A204.1 (cell line): ENCODE measurements around the gene CACNA1D.
"Not testable (repeated sequence)": the region's sequence is repeated elsewhere in the genome, so short reads cannot be mapped to it uniquely, and the experiment has no call there.

Experiments
- FAIRE-seq: peaks from 2 replicates; lab custom pipeline; 2012; peaks lifted over from hg19 to GRCh38; lab: Jason Lieb, UNC

Gene CACNA1D

DNA sequence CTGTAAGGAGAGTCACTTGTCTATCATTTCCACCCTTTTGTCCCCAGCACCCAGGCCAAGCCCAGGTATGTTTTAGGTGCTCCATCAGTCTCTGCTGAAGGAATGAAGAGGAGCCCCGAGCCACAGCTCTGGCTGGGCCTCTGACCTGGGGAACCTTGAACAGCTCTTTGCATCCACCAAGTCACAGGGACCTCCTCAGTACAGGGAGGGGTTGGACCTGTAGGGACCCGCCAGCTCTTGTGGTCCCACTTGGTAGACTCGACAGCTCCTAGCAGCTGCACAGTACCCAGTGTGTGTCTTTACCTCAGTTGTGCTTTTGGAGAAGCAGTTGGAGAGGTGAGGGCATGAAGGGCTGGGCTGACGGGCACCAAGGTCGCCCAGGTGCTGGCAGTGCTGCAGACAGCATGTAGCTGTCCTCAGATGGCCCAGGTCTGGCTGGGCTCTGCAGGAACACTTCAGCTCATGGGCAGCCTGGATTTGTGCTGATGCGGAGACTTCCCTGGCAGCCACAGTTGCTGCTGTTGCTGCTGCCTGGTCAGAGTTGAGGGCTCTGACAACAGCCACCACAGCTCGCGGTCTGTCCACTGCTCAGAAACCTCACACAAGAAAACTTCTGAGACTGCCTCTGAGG lies 123.6 kb downstream of the CACNA1D start:
- no peak for FAIRE-seq

DNA sequence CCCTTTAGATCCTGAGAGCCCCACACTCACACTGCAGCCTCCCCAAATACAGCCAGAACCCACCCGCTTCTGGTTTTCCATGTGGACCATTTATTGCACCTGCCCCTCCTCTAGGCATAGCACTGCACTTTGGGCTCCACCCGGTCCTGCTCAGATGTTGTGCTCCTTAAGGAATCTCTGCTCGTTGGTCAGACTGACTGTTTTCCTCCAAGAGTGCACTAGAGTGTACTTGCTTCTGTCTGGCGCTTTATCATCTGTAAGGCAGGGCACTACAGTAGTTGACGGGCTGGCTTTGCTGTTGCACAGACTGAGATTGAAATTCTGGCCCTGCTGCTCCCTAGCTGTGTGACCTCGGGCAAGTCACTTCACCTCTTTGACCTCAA lies 124.1 kb downstream of the CACNA1D start:
- FAIRE-seq, result no peak

DNA sequence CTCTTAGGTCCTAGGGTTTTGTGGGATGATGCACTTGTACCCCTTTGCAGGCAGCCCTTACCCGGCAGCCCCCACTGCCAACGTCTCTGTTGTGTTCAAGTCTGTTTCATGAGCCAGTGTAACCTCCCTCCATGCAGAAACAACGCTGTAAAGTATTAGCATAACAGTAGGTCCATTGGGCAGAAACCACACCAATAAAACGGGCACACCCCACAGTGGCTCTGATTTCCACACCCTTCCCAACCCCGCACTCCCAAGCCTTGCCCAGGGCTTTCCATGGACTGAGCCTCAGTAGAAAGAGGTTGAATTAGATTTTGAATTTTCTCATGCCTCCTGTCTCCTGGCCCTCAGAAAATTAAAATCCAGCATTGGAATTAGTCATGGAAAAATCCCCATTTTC lies 124.5 kb downstream of the CACNA1D start:
- no peak for FAIRE-seq

DNA sequence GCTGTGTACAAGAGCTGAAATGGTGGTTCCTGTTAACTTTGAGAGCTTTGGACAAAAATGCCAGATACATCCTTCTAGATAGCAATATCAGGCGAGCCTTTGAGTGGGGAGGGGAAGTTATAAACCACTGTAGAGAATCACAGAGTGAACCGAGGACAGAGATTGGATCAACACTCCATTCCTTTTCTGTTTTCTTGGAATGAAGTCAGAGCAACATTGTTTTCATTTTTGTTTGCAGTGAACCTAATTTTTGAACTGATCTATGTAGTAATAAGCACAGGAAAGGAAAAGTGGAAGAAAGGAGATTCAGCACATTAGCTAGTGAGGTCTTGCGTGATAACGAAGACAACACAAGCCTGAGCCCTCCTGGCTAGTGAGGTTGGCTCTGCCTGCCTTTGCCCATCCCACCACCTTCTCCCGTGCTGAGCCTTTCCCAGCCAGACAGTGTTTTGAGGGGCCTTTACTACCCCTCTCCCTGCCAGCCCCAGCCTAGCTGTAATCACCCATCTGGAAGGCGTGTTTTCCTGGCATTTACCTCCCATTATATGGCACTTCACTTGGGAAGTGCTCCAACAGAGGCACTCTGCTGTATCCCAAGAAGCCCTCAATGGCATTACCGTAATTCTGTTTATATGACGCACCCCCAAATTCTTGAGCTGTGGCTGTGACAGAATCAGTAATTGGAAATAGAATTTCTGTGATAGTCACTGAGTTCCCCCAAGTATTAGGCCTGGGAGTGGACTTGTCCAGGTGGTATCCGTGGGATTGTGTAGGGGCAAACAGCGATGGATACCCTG lies 129.8 kb downstream of the CACNA1D start:
- no peak for FAIRE-seq

DNA sequence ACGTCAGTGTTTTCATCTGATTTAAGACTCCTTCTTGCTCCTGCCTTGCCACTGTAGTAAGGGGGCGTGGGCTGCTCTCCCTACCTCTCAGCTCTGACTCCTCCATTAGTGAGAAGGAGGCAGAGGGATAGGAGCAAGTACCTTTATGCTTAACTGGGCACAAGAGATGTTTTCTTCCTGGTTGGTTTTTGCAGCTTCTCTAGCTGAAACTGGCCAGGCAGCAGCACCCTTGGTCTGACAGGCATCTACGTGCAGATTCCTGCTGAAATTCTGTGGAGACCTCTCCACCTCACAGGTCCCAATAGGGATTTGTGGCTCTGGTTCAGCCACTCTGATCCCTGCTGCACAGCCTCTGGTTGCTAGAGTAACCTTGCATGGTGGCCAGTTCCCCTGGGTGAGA lies 132.5 kb downstream of the CACNA1D start:
- no peak for FAIRE-seq

DNA sequence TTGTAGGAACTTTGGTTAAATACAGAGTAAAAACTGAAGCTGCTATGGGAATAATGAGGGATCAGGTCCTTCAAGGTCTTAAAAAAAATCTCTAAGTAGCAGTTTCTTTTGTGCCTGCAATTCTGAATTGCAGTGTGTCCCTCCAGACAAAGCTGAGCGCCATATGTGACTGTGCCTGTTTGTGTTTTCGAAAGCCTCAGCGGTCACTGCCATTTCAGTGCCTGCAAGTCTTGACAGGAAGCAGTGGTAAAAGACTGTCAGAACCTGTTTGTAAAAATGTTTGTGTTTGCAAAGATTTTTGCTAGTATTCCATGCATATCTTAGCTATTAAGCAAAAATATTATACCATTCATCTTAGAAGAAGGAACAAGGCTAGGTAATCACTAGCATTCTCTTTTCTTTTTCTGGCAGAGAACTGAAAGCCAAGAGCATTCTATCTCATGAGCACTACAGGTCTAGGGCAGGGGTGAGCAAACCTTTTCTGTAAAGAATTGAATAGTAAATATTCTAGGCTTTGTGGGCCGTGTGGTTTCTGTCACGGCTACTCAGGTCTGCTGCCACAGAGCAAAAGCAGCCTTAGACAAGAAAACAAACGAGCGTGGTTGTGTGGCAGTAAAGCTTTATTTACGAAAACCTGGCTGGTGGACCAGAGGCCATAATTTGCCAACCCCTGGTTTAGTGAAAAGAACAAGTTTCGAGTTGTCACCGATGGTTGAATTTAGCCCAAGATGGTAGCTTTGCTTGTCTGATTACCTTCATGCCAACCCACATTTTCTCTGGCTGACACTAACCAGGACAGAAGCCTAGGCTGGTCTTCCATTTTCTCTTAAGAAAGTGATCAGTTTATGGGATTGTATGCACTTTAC lies 134.4 kb downstream of the CACNA1D start:
- no peak for FAIRE-seq

DNA sequence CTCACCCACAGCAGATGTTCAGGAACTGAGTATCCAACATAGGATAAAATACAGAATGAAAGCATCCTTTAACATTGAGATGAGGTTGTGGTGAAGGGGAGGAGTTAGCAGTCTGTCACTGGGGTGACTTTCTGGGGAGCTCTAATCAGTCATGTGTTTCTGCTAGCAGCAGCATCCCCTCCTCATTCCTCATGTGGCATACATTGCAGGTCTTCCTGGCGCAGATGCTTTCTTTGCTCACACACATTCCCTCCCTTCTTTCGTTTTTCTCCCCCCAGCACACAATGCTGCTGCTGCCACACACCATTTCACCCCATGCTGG lies 135.0 kb downstream of the CACNA1D start:
- no peak for FAIRE-seq

DNA sequence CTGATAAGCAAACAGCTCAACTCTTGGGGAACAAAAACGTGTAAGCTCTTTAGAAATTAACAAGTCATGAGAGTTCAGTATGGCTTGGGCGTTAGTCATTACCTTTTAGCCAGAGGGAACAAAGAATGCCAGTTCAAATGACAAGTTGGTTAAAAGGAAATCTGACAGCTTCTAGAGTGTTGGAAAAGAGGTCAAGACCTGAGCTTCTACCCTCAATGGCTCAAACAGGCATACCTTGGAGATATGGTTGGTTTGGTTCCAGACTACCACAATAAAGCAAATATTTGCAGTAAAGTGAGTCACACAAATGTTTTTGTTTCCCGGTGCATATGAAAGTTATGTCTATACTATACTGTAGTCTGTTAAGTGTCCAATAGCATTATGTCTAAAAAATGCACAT lies 136.1 kb downstream of the CACNA1D start:
- FAIRE-seq, result no peak

DNA sequence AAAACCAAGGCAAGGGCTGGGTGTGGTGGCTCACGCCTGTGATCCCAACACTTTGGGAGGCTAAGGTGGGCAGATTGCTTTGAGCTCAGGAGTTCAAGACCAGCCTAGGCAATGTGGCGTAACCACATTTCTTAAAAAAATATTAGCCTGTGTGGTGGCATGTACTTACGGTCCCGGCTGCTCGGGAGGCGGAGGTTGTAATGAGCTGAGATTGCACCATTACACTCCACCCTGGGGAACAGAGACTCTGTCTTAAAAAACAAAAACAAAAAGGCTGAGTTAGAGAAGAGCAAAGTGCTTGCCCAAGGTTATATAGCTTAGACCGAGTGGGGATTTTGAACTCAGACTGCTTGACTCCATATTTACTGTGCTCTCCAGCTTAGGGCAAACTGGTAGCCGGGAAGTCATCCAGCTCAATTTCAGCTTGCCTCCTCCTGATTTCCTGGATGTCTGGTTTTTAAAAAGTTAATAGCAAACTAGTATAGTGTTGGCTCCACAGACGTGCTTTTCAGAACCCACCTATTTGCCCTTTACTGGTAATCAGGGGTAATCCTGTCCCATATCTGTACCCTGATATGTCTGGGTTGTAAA lies 138.9 kb downstream of the CACNA1D start:
- no peak for FAIRE-seq

DNA sequence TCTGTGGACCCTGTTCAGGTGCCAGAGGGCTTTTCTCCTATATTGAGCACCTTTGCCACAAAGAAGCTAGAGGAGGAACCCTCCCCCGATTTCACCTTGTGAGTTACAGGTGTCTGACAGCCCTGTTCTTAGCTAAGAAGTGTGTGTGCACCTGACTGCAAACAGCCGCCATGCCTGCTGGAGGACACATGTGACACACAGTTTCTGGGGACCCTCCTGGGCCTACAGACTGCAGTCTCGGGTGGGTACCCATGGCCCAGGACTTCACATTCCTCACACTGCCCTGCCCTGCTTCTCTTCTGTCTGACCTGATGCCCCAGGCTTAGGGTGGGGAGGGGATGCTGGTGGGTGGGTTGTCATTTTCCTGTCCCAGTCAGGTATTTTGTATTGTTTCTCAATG lies 140.6 kb downstream of the CACNA1D start:
- no peak for FAIRE-seq

DNA sequence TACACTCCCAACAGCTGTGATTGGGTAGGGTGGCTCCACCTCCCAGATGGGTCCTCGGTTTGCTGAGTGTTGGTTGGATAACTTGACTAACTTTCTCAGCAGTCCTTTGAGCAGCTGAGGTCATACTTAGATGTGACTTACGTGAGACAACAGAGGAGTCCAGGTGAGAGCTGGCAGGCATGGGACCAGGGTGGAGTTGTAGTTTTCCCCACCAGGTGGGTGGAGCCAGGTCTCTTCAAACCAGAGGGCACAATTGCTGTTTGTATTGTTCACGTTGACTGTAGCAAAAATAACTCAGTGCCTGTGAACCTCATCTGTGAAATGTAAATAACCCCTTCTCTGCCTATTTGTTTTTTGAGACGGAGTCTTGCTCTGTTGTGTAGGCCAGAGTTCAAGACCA lies 144.4 kb downstream of the CACNA1D start:
- not testable (repeated sequence) for FAIRE-seq

DNA sequence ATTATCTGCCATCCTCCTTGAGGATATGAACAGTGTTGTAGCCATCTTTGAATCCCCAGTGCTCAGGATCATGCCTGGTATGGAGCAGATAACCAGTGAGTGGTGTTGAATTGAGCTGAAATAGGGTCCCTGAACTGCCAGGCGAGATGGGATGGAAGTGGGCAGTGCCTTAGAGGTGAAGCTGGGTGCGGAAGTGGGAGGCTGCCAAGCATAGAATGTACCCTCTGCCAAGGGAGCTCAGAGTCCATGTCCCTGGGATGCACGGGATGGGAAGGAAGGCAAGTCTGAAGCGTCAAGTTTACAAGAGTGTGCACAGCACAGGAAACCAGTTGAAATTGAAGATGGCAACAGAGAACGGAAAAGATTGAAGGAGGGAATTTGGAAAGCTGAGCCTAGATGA lies 147.0 kb downstream of the CACNA1D start:
- FAIRE-seq, result no peak

DNA sequence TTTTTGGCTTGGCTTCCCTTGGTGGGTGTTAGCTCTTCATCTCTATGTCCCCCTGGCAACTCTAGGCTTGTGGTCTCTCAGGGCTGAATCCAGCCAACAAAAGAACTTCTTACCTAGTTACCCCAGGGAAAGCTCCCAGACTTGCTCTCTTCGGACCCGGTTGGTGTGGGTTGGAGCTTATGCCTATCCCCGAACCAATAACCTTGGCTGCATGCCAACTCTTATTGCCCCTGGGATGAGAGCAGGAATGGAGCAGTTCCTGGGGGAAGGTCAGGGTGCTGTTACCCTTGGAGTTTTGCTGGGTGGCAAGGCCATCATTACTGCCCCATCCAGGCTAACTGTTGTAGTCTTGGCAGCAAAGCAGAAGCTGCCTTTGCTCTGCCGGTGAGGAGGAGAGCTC lies 147.8 kb downstream of the CACNA1D start:
- FAIRE-seq, result no peak

DNA sequence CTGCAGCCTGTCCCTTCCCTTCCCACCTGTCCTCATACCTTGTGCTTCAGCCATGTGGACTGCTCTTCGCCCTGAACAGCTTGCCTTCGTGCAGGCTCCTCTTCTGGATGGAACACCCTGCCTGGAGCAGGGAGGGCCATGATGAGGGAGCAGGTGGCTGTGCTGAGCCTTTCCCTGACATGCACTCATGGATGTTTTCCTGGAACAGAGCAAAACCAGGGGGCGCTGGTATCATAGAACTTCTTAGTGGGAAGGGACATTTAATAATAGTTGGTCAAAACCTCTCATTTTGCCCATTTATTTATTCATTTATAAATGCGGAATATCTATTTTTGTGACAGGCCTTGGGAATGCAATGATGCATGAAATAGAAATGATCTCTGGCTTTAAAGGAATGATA lies 149.3 kb downstream of the CACNA1D start:
- no peak for FAIRE-seq

DNA sequence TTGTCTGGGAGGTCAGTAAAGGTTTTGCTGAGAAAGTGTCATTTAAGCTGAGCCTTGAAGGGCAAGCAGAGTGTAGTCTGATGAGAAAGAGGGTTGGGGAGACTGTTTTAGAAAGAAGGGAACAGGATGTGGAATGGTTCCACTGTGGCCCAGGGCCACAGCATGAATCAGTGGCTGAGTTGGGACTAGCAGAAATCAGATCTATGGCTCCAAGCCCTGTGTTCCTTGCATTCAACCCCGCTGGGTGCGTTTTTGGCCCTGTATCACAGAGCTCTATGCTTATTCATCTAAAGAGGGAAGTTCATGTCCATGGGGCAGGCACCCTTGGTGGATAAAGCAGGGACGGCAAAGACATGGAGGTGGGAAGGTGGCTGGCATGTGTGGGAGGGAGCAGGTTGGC lies 151.3 kb downstream of the CACNA1D start:
- no peak for FAIRE-seq

DNA sequence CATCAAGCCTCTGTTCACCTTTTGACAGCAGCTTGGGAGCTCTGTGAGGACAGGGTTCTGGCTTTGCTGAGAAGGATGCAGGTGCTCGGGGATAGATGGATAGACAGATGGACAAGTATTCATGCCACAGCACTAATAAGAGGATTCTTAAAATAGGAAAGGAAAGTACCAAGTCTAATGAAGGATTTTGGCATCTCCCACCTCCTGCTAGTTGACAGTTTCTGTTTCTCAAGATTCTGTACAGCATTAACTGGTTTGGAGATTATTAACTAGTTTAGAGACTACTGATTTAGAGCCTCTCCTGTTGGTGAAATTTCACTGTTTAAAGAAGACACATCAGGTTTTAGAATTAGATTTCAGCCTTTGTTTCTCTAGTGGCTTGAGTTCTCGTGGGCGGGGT lies 152.3 kb downstream of the CACNA1D start:
- FAIRE-seq, result no peak

DNA sequence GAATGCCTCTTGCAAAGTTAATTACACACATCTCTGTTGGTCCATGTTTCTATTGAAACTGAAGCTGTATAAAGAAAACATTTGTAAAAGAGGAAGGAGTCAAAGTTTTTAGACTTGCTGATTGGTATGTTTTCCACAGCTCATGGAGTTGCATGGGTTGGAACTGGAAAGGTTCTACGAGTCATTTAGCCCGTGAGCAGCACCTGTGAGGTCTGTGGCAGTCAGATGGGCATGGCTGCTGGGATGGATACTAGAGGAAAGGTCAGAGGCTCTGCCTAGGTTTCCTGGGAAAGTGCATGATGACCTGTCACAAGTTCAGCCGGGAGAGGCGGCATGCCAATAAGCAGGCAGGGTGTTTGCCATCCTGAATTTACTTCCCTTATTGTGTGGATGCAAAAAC lies 155.4 kb downstream of the CACNA1D start:
- FAIRE-seq, result no peak

DNA sequence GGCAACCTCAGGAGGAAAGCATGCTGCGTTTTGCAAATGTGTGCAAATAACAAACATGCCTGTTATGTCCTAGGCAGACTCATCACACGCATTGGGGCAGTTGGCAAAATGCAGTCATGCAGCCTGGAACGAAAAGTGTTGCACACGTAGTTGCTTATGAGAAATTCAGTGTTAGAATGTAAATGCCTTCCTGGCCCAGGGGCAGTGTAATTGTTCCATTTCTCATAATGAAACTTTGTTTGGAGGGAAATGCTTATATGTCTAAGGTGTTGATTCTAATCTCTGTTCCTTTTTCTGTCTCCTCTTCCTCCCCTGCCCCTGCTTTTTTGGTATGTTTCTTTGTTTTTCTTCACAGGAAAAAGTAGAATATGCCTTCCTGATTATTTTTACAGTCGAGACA lies 156.0 kb downstream of the CACNA1D start:
- FAIRE-seq, result no peak

DNA sequence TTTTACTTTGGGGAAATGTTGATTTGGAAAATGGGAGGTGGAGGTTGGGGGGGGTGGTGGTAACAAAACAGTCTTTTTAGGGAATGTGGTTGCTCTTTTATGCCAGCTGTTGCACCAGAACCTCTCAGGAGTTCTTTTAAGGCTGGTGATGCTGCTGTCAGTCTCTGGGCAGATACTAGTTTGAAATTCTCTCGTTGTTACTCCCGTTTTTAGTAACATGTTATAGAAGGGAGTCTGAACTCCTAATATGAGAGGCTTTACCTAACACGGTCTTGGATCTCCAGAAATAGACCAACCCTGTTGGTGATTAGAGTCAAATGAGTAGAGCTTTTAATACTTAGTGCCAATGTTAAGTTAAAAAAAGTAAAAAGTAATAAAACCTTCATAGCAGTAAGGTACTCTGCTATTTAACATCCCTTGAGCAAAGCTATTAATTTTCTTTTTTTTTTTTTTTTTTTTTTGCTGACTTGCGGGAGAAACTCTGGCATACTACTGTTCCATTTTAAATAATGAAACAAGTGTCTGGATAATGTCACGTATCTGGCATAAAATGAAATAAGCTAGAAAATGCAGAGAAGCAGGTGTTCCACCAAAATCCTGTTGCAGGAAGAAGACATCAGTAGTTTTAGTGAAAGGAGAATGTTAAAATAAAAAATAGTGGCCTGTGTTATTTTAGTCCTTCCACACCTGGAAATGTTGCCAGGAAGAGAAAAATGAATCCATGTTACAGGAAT lies 156.7 kb downstream of the CACNA1D start:
- FAIRE-seq, result no peak

DNA sequence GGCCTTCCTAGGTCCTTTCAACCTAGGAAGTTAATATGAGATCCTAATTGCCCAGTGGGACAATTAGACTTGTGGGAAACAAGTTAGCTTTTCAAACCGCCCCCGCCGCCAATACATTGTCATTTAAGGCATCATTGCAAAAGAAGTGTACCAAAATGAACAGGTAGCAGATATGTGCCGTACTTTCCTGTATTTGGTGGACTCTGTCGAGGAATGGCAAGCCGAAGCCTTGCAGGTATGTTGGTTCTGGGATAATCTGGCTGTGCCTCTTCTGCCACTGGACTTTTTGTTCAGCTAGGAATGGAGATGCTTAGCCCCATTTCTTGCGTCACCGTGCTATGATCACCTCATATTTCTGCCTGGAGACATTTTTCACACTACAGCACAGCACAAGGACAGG lies 157.5 kb downstream of the CACNA1D start:
- no peak for FAIRE-seq

DNA sequence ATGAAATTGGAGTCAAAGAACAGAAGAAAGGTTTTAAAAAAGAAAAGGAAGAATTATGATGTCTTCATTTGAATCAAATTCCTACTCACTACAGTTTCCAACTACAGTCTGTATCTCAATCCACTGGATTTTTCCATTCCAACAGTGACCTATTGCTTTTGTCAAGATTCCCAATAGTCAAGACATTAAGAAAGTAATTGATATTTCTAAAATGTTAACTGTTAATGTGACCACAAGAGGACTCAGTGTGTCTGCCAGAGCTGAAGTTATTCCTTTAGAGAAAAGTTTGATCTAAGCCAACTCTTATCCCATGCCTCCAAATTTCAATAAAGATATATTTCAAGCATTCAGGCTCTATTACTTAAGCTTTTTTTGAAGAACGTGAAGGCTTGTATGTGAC lies 163.2 kb downstream of the CACNA1D start:
- no peak for FAIRE-seq

DNA sequence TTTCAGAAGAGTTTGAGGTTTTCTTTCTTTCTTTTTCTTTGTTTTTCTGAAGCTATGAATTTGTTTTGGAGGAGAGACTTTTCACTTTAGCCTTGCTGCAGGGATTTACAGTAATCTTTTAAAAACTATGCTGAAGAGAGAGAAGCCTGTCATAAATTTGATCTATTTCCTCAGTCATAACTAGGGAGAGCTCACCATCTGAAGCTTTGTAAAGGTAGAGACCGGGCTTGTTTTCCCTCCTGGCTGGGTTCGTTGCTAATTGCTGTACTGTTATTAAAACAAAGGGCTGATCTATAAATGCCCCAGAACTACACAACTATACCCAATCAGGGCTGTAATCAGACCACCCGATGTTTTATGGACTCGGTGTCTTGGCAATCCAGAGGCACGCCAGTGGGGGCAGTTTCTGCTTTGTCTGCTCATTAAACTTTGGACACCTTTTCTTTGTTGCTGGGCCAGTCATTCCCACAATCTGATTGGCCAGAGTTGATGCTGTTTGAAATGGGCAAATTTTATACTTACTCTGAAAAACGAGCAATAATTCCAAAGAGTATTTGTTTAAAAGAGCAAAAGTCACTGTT lies 164.3 kb downstream of the CACNA1D start:
- FAIRE-seq, result no peak
